Retinal pigment epithelial cell (primary cell): ENCODE data around the gene OR4C6.

Source experiments
- DNase-seq: peaks from one replicate; pipeline ENCODE4 v3.0.0-alpha.2; 2010; ENCODE audit warnings: low read depth
- H3K4me3 ChIP-seq: 2 replicates; pipeline ENCODE4 v1.5.1; 2011; ENCODE audit warnings: mild to moderate bottlenecking, low read length, control low read depth, moderate library complexity
- CTCF ChIP-seq: conservative IDR thresholded peaks from 2 replicates; pipeline ENCODE4 v1.5.1; 2011; ENCODE audit warnings: low read depth, low read length, control low read depth, inconsistent platforms

The OR4C6 gene

GRCh38 chr11:55661901-55662300, at the start of gene OR4C6:
OR4C6 (plus strand) TSS chr11:55662201; CDS start chr11:55665167, 2,966 bp downstream.
- no peak for TF ChIP-seq CTCF
- no peak within 1 kb of the TSS for H3K4me3 ChIP-seq
- no peak for DNase-seq

- no peak for TF ChIP-seq CTCF
- no peak for DNase-seq
Measured at GRCh38 chr11:55624531-55624930, 37.5 kb upstream of the OR4C6 start.

GRCh38 chr11:55634813-55635212, 27.2 kb upstream of the OR4C6 start, which contains the start of gene OR4P4:
OR4P4 (plus strand) TSS chr11:55635113.
- H3K4me3 ChIP-seq, result no peak within 1 kb of the TSS
- no peak for TF ChIP-seq CTCF
- no peak for DNase-seq

More at GRCh38 chr11:55624531-55624930, 37.5 kb upstream of the OR4C6 start:
- H3K4me3 ChIP-seq, result no peak overlapping the region

GRCh38 chr11:55648027-55648426, 14.0 kb upstream of the OR4C6 start, which contains the start of gene OR4S2:
OR4S2 (plus strand) TSS chr11:55648327; CDS start chr11:55650904, 2,577 bp downstream.
- H3K4me3 ChIP-seq, result no peak within 1 kb of the TSS
- DNase-seq, result no peak
- TF ChIP-seq CTCF, result no peak

GRCh38 chr11:55652560-55652959, 9.4 kb upstream of the OR4C6 start:
- TF ChIP-seq CTCF, result no peak

GRCh38 chr11:55655096-55655495, 6.9 kb upstream of the OR4C6 start:
- H3K4me3 ChIP-seq, result no peak overlapping the region
- DNase-seq, result no peak
- TF ChIP-seq CTCF, result no peak

More at GRCh38 chr11:55652560-55652959, 9.4 kb upstream of the OR4C6 start:
- DNase-seq, result no peak
- no peak overlapping the region for H3K4me3 ChIP-seq

- TF ChIP-seq CTCF, result no peak
- no peak for DNase-seq
- no peak overlapping the region for H3K4me3 ChIP-seq
Measured at GRCh38 chr11:55658031-55658573, 3.9 kb upstream of the OR4C6 start.
